ENCODE measurements around the gene IPP. TPM values are rescaled to one million over a fixed set of nuclear protein-coding genes. Genes with fewer than 3 reads are reported as not detected.

The IPP gene
- total RNA-seq, 5 donors from 2014 or later (not counting 1 experiment from before 2014, with no cell fraction given) = 10.0 to 14.8 (median 13.0) TPM

- H3K9me3 ChIP-seq = no peaks in the 10 kb centered on the region
- no peaks in the 10 kb centered on the region for H3K36me3 Mint-ChIP-seq
- no peaks in the 10 kb centered on the region for H3K36me3 ChIP-seq (ENCODE audit: control insufficient read depth in 2 of 2, extremely low read depth in 1 of 2, insufficient read depth in 1 of 2, low read length in 1 of 2)
- H3K27me3 ChIP-seq (replicated peaks in 1 of 2; ENCODE audit: control insufficient read depth in 2 of 2, extremely low read depth in 1 of 2, insufficient read depth in 2 of 2, low read length in 1 of 2) = no peaks in the 10 kb centered on the region
- no peak overlapping the region for H3K27ac Mint-ChIP-seq
- no peaks in the 10 kb centered on the region for H3K4me1 ChIP-seq (ENCODE audit: control insufficient read depth in 1 of 2, extremely low read depth in 1 of 2, insufficient read depth in 2 of 2, low read length in 2 of 2)
- no peak overlapping the region for H3K4me3 ChIP-seq (ENCODE audit: control insufficient read depth in 1 of 2, extremely low read depth in 1 of 2, low read length in 1 of 2)
- no peaks in the 10 kb centered on the region for H3K4me1 Mint-ChIP-seq
- ChIA-PET POLR2A (no interaction called here), CTCF (no interaction called here)
- H3K27ac ChIP-seq (ENCODE audit: low read length) = no peak overlapping the region
- H3K27me3 Mint-ChIP-seq = no peaks in the 10 kb centered on the region
- DNase-seq = no peak
- H3K9me3 Mint-ChIP-seq = no peaks in the 10 kb centered on the region
- H3K4me3 Mint-ChIP-seq = no peak overlapping the region
- no peak for ATAC-seq (replicated peaks in 1 of 4)
- no CpG with 5 or more reads among the region's 13 CpGs for WGBS (ENCODE audit: insufficient coverage)
These were observed 15.7 kb upstream of the IPP start for GRCh38 chr1:45765999-45766792.

DNA sequence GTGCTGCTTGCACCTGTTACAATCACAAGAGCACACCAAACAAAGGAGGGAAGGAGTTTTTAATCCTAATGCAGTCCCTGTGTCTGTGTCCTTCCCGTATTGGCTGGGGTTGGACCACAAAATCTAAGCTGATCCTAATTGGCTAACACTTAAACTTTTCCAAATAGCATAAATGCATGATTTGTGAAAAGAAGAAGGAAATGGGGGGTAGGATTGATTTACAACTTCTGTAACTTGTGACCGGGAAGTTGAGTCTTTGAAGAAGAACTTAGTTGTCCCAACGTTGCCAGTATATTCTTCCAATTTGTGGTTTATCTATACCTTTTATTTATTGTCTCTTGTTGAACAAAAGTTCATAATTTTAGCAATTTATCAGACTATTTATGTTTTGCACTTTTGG lies 11.8 kb upstream of the IPP start:
- WGBS (ENCODE audit: insufficient coverage) = no CpG with 5 or more reads among the region's 3 CpGs
- ChIA-PET POLR2A (no interaction called here), CTCF (no interaction called here)
- H3K9me3 Mint-ChIP-seq = no peaks in the 10 kb centered on the region
- H3K36me3 Mint-ChIP-seq = no peaks in the 10 kb centered on the region
- Histone ChIP-seq H3K4me3 (ENCODE audit: control insufficient read depth in 1 of 2, extremely low read depth in 1 of 2, low read length in 1 of 2) (no peak overlapping the region), H3K9me3 (no peaks in the 10 kb centered on the region), H3K27me3 (replicated peaks in 1 of 2; ENCODE audit: control insufficient read depth in 2 of 2, extremely low read depth in 1 of 2, insufficient read depth in 2 of 2, low read length in 1 of 2) (no peaks in the 10 kb centered on the region), H3K36me3 (ENCODE audit: control insufficient read depth in 2 of 2, extremely low read depth in 1 of 2, insufficient read depth in 1 of 2, low read length in 1 of 2) (no peaks in the 10 kb centered on the region), H3K27ac (ENCODE audit: low read length) (no peak overlapping the region), H3K4me1 (ENCODE audit: control insufficient read depth in 1 of 2, extremely low read depth in 1 of 2, insufficient read depth in 2 of 2, low read length in 2 of 2) (no peaks in the 10 kb centered on the region)
- DNase-seq (no peak), ATAC-seq (replicated peaks in 1 of 4) (no peak)
- peaks cover 0 to 2% of the 10 kb centered on the region in 2 donors for H3K27me3 Mint-ChIP-seq
- H3K4me3 Mint-ChIP-seq = no peak overlapping the region
- no peaks in the 10 kb centered on the region for H3K4me1 Mint-ChIP-seq
- no peak overlapping the region for H3K27ac Mint-ChIP-seq

- peaks cover 3 to 12% of the 10 kb centered on the region in 2 experiments for H3K4me1 ChIP-seq (ENCODE audit: control insufficient read depth in 1 of 2, extremely low read depth in 1 of 2, insufficient read depth in 2 of 2, low read length in 2 of 2)
- H3K36me3 ChIP-seq (ENCODE audit: control insufficient read depth in 2 of 2, extremely low read depth in 1 of 2, insufficient read depth in 1 of 2, low read length in 1 of 2) = no peaks in the 10 kb centered on the region
- CTCF ChIA-PET = interaction anchor here in 1 of 2 donors (0.5 kb wide), 1 partner anchor 1082 kb away, joined by 4 read pairs; no protein-coding TSS in a partner anchor
- POLR2A ChIA-PET = no interaction called here
- 100% methylated on average over 2 of the region's 5 CpGs for WGBS (ENCODE audit: insufficient coverage)
- no peak overlapping the region for H3K4me3 ChIP-seq (ENCODE audit: control insufficient read depth in 1 of 2, extremely low read depth in 1 of 2, low read length in 1 of 2)
- Mint-ChIP-seq H3K4me3 (no peak overlapping the region), H3K36me3 (no peaks in the 10 kb centered on the region), H3K4me1 (peaks cover 0 to 11% (median 10%) of the 10 kb centered on the region in 3 donors), H3K27me3 (peaks cover 0 to 1% of the 10 kb centered on the region in 2 donors), H3K9me3 (peaks cover 0 to 4% (median 0%) of the 10 kb centered on the region in 3 donors), H3K27ac (no peak overlapping the region)
- no peaks in the 10 kb centered on the region for H3K9me3 ChIP-seq
- ATAC-seq (replicated peaks in 1 of 4) = no peak
- H3K27me3 ChIP-seq (replicated peaks in 1 of 2; ENCODE audit: control insufficient read depth in 2 of 2, extremely low read depth in 1 of 2, insufficient read depth in 2 of 2, low read length in 1 of 2) = no peaks in the 10 kb centered on the region
- DNase-seq = no peak
- H3K27ac ChIP-seq (ENCODE audit: low read length) = no peak overlapping the region
These were observed 5.2 kb upstream of the IPP start for GRCh38 chr1:45755697-45756096.

- no peak overlapping the region for H3K4me3 Mint-ChIP-seq
These were observed 3.0 kb upstream of the IPP start for GRCh38 chr1:45753248-45754037.

DNA sequence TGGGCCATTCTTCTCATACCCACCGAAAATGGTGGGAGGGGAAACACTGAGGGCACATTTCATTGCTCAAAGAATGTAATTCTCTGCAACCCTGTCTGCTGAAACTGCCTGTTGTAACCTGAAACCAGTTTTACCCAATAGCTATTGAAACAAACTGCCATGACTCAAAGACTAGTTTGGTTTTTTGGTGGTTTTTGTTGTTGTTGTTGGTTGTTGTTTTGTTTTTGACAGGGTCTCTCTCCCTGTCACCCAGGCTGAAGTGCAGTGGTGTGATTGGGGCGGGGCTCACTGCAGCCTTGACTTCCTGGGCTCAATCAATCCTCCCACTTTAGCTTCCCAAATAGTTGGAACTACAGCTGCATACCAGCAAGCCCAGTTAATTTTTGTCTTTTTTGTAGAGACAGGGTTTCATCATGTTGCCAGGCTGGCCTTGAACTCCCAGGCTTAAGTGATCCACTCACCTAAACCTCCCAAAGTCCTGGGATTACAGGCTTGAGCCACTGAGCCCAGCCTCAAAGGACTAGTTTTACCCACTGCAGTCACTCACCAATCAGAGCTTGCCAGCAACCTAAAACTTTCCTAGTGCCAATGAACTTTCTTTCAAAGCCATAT lies 2.1 kb upstream of the IPP start:
- Mint-ChIP-seq H3K9me3 (peaks cover 0 to 4% (median 0%) of the 10 kb centered on the region in 3 donors), H3K4me1 (peaks cover 20 to 29% (median 28%) of the 10 kb centered on the region in 3 donors), H3K36me3 (no peaks in the 10 kb centered on the region), H3K27me3 (no peaks in the 10 kb centered on the region), H3K4me3 (peak overlapping the region in 1 of 3 donors; percentile 98), H3K27ac (peak overlapping the region; percentile 15 to 48)
- no CpG with 5 or more reads among the region's 2 CpGs for WGBS (ENCODE audit: insufficient coverage)
- H3K4me1 ChIP-seq (ENCODE audit: control insufficient read depth in 1 of 2, extremely low read depth in 1 of 2, insufficient read depth in 2 of 2, low read length in 2 of 2) = peaks cover 3 to 22% of the 10 kb centered on the region in 2 experiments
- ChIA-PET CTCF (no interaction called here), POLR2A (interaction anchor here in 1 of 2 donors (0.6 kb wide), 1 partner anchor 70 kb away, joined by 6 read pairs; no protein-coding TSS in a partner anchor)
- H3K27ac ChIP-seq (ENCODE audit: low read length) = peak overlapping the region; percentile 8
- H3K27me3 ChIP-seq (replicated peaks in 1 of 2; ENCODE audit: control insufficient read depth in 2 of 2, extremely low read depth in 1 of 2, insufficient read depth in 2 of 2, low read length in 1 of 2) = no peaks in the 10 kb centered on the region
- ATAC-seq (replicated peaks in 1 of 4) = no peak
- H3K4me3 ChIP-seq (ENCODE audit: control insufficient read depth in 1 of 2, extremely low read depth in 1 of 2, low read length in 1 of 2) = no peak overlapping the region
- no peaks in the 10 kb centered on the region for H3K36me3 ChIP-seq (ENCODE audit: control insufficient read depth in 2 of 2, extremely low read depth in 1 of 2, insufficient read depth in 1 of 2, low read length in 1 of 2)
- H3K9me3 ChIP-seq = no peaks in the 10 kb centered on the region
- DNase-seq = no peak

More at GRCh38 chr1:45753248-45754037, 3.0 kb upstream of the IPP start:
- Histone ChIP-seq H3K9me3 (no peaks in the 10 kb centered on the region), H3K4me3 (ENCODE audit: control insufficient read depth in 1 of 2, extremely low read depth in 1 of 2, low read length in 1 of 2) (no peak overlapping the region), H3K27me3 (replicated peaks in 1 of 2; ENCODE audit: control insufficient read depth in 2 of 2, extremely low read depth in 1 of 2, insufficient read depth in 2 of 2, low read length in 1 of 2) (no peaks in the 10 kb centered on the region), H3K27ac (ENCODE audit: low read length) (no peak overlapping the region), H3K4me1 (ENCODE audit: control insufficient read depth in 1 of 2, extremely low read depth in 1 of 2, insufficient read depth in 2 of 2, low read length in 2 of 2) (peaks cover 3 to 21% of the 10 kb centered on the region in 2 experiments), H3K36me3 (ENCODE audit: control insufficient read depth in 2 of 2, extremely low read depth in 1 of 2, insufficient read depth in 1 of 2, low read length in 1 of 2) (no peaks in the 10 kb centered on the region)
- ATAC-seq (replicated peaks in 1 of 4) = no peak
- no CpG with 5 or more reads among the region's 11 CpGs for WGBS (ENCODE audit: insufficient coverage)
- Mint-ChIP-seq H3K36me3 (no peaks in the 10 kb centered on the region), H3K27ac (no peak overlapping the region), H3K9me3 (peaks cover 0 to 4% (median 0%) of the 10 kb centered on the region in 3 donors), H3K27me3 (no peaks in the 10 kb centered on the region), H3K4me1 (peaks cover 17 to 24% (median 23%) of the 10 kb centered on the region in 3 donors)
- POLR2A ChIA-PET = interaction anchor here in 1 of 2 donors (0.6 kb wide), 1 partner anchor 69 kb away, joined by 6 read pairs; no protein-coding TSS in a partner anchor
- CTCF ChIA-PET = no interaction called here
- DNase-seq = no peak

- no CpG with 5 or more reads among the region's 2 CpGs for WGBS (ENCODE audit: insufficient coverage)
- CTCF ChIA-PET = no interaction called here
- H3K36me3 ChIP-seq (ENCODE audit: control insufficient read depth in 2 of 2, extremely low read depth in 1 of 2, insufficient read depth in 1 of 2, low read length in 1 of 2) = no peaks in the 10 kb centered on the region
These were observed 1.6 kb upstream of the IPP start for GRCh38 chr1:45752014-45752413.

More at GRCh38 chr1:45752014-45752413, 1.6 kb upstream of the IPP start:
- Mint-ChIP-seq H3K9me3 (peaks cover 0 to 4% (median 0%) of the 10 kb centered on the region in 3 donors), H3K27me3 (no peaks in the 10 kb centered on the region), H3K27ac (peak overlapping the region; percentile 59 to 79), H3K4me3 (peak overlapping the region; percentile 46 to 98 (median 60)), H3K4me1 (peaks cover 20 to 34% (median 31%) of the 10 kb centered on the region in 3 donors), H3K36me3 (no peaks in the 10 kb centered on the region)
- ATAC-seq (replicated peaks in 1 of 4) (no peak), DNase-seq (no peak)
- Histone ChIP-seq H3K27ac (ENCODE audit: low read length) (peak overlapping the region; percentile 8), H3K27me3 (replicated peaks in 1 of 2; ENCODE audit: control insufficient read depth in 2 of 2, extremely low read depth in 1 of 2, insufficient read depth in 2 of 2, low read length in 1 of 2) (no peaks in the 10 kb centered on the region), H3K4me1 (ENCODE audit: control insufficient read depth in 1 of 2, extremely low read depth in 1 of 2, insufficient read depth in 2 of 2, low read length in 2 of 2) (peaks cover 3 to 24% of the 10 kb centered on the region in 2 experiments), H3K9me3 (no peaks in the 10 kb centered on the region), H3K4me3 (ENCODE audit: control insufficient read depth in 1 of 2, extremely low read depth in 1 of 2, low read length in 1 of 2) (no peak overlapping the region)
- POLR2A ChIA-PET = no interaction called here
